Measurements from ENCODE around the gene USP35.
"Not testable (repeated sequence)": the region's sequence is repeated elsewhere in the genome, so short reads cannot be mapped to it uniquely, and the experiment has no call there.

USP35 gene

DNA sequence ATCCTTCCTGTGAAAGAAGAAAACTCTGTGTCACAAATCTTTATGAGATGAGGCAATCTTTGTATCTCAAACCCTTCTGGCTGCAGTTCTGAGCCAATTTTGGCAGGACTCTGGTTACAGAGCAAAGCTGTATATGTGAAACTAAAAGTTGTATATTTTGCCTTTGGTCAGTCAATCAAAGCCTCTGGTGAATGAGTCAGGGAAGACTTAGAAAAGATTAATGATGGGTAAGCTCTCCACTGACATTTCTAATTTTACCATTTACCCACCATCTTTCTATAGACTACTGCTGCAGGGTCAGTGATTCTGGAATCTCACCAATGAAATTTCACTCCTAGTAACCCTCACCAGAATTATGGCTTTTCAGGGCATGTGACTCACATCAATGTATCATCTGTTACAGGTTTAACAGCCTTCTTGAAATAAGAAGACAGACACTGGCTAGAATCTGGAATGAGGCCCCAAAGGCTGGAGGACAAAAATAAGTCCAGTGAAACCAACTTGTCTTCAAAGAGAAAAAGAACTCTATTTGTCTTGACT is 43.3 kb downstream of the USP35 start:
- DNase-seq (ENCODE audit: low read depth in 2 of 2): no peak

DNA sequence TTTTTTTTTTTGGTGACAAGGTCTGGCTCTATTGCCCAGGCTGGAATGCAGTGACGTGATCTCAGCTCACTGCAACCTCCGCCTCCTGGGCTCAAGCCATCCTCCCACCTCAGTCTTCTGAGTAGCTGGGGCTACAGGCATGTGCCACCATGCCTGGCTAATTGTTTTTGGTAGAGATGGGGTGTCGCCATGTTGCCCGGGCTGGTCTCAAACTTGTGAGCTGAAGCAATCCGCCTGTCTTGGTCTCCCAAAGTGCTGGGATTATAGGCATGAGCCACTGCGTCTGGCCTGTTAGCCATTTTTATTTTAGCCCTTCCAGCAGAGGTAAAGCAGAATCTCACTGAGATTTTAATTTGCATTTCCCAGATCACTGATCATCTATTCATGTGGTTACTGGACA is 44.3 kb downstream of the USP35 start:
- DNase-seq (ENCODE audit: low read depth in 2 of 2): not testable (repeated sequence)

DNA sequence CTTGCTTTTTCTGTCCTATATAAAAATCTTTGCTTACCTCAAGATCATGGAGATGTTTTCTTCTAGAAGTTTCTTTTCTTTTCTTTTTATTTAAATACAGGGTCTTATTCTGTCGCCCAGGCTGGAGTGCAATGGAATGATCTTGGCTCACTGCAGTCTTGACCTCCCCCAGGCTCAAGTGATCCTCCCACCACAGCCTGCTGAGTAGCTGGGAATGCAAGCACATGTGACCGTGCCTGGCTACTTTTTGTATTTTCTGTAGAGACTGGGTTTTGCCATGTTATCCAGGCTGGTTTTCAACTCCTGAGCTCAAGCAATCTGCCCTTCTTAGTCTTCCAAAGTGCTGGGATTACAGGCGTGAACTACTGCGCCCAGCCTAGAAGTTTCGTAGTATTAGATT is 45.3 kb downstream of the USP35 start:
- DNase-seq (ENCODE audit: low read depth in 2 of 2): no peak

DNA sequence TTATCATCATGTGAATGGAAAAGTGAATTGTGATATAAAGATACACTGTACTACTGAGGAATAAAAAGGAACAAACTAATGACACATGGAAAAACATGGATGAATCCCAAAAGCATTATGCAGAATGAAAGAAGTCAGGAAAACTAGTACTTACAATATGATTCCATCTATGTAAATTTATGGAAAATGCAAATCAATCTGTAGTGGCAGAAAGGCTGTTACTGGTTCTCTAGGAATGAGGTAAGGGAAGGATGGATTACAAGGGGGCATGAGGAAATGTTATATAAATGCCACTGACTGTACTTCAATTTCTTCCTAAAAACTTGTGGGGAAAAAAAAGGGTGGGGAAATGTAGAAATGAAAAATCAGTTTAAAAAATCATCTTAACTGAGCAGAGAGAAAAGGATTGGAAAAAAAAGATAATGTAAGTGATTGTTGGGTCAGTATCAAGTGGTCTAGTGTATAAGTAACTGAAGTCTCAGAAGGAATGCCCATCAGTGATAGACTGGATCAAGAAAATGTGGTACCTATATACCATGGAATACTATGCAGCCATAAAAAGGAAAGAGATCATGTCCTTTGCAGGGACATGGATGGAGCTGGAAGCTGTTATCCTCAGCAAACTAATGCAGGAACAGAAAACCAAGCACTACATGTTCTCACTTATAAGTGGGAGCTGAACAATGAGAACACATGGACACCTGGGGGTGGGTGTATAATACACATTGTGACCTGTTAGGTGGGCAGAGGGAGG is 48.8 kb downstream of the USP35 start:
- DNase-seq (ENCODE audit: low read depth in 2 of 2): no peak

DNA sequence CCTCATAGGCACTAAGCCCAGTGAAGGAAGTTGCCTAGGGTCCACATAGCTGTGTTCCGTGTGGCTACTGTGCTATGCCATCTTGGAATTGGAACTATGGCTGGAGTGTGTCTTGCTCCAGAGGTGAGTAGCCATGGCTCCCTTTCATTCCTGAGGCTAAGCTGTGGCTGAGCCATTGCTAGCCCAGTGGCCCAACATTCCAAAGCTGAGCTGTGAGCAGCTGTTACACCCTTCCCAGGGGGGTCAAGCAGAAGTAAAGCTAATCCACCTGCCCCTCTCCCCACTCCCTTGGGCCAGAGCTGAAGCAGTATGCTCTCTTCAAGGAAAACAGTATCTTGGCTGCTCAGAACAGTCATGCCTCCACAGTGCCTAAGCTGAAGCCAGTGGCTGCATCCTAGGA is 51.1 kb downstream of the USP35 start:
- no peak for DNase-seq (ENCODE audit: low read depth in 2 of 2)

DNA sequence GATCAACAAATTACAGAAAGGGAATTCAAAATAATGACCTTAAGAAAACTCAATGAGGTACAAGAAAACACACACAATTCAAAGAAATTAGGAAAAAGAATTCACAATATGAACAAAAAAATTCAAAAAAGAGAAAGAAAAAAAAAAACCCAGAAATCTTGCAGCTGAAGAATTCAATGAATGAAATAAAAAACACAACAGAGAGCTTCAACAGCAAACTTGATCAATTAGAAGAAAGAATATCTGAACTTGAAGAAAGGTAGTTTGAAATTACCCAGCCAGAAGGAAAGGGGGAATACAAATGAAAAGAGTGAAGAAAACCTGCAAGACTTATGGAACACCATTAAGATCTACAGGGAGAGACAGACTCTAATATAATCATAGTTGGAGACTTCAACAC is 52.8 kb downstream of the USP35 start:
- no peak for DNase-seq (ENCODE audit: low read depth in 2 of 2)

DNA sequence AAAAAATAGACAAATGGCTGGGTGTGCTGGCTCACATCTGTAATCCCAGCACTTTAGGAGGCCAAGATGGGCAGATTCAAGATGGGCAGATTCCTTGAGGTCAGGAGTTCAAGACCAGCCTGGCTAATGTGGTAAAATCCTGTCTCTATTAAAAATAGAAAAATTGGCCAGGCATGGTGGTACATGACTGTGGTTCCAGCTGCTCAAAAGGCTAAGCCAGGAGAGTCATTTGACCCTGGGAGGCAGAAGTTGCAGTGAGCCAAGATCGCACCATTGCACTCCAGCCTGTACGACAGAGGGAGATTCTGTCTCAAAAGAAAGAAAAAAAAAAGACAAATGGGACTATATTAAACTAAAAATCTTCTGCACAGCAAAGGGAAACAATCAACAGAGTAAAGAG is 55.4 kb downstream of the USP35 start:
- DNase-seq (ENCODE audit: low read depth in 2 of 2): no peak

- no peak for DNase-seq (ENCODE audit: low read depth in 2 of 2)
Observed at GRCh38 chr11:78244546-78245255, 56.0 kb downstream of the USP35 start.

GRCh38 chr11:78248191-78248590 is 59.5 kb downstream of the USP35 start:
- no peak for DNase-seq (ENCODE audit: low read depth in 2 of 2)

DNA sequence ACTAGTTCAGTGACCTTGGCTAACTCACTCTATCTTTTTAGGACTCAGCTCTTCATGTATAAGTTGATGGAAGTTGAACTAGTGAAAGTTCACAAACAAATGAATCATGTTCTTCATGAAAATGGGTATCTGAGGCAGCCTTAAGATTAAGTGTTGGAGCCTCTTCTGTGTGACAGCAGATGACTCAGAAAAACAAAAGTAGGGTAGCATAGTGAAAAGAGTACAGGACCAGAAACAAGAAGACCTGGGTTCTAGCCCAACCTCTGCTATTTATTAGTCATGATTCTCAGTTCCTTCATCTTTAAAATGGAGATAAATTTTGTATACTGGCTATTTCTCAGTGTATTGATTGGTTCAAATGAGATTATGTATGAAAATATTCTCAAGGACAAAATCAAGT is 60.2 kb downstream of the USP35 start:
- no peak for DNase-seq (ENCODE audit: low read depth in 2 of 2)

DNA sequence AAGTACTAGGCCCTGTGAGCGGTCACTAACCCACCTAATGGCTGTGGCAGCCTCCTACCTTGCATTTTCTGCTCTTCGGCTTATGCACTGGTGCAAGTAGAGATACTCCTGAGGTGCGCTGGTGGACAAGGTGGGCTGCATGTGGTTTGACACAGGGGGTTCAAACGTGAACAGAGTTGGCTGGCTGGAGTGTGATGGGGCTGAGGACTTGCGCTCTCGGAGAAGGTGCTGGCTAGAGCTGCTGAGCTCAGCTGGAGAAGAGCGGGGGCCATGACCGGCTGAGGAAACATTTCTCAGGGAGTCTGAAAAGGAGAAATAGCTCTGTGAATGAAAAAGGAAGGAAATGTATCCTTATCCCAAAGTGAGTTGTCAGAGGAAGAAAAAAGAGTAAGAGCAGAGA is 61.4 kb downstream of the USP35 start:
- no peak for DNase-seq (ENCODE audit: low read depth in 2 of 2)

DNA sequence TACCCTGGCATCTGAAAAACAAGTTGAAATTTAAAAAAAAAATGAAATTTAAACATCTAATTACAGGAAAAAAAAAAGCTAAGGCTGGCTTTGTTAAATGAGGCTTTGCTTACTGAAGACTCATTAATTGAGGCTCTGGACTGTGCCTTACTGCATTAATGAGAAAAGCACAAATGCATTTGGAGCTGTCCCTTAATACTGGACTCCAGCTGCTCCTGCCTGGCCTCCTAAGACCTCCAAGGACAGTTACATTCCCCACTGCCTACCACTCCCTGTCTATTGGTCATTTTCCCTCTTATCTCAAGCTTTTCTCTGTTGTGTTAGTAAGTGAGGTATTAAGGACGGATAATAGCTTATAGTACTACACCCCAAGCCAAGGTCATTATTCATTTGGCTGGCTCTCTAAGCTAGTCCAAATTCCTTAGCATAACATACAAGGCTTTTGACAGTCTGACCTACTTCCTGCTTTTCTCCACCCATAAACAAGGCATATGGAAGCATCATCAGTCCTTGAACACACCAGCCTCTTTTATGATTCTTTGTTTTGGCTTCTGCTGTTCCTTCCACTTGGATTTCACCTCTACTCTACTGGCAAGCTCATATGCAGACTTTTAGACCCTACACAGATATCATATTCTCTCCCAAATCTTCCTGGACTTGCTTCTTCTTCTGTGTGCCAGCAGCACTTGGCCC is 62.5 kb downstream of the USP35 start:
- no peak for DNase-seq (ENCODE audit: low read depth in 2 of 2)

GRCh38 chr11:78253797-78254196 is 65.1 kb downstream of the USP35 start:
- no peak for DNase-seq (ENCODE audit: low read depth in 2 of 2)

DNA sequence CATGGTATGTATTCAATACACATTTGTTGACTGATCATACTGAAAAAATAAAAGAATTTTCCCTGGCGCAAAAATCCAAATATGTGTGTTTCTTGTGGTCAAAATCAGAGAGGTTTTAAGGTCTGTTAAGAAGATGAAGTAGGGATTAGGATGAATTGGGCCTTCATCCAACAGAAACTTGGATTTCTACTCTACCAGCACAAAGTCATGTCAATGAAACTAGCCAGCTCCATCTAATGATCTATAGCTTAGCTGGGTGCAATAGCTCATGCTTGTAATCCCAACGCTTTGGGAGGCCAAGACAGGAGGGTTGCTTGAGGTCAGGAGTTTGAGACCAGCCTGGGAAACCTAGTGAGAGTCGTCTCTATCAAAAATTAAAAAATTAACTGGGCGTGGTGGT is 65.5 kb downstream of the USP35 start:
- DNase-seq (ENCODE audit: low read depth in 2 of 2): no peak

DNA sequence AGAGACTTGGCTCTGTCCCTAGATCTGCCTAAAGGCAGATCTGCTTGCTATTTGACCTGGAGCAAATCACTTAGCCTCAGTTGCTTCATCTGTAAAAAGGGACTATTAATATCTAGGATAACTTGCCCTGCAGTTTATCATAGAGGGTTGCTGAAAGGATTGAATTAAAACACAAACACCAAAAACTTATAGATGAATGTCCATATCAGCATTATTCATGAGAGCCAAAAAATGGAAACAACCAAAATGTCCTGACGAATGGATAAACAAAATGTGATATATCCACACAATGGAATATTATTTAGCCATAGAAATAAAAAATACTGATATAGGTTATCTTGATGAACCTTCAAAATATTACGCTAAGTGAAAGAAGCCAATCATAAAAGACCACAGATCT is 67.2 kb downstream of the USP35 start:
- DNase-seq (ENCODE audit: low read depth in 2 of 2): no peak

DNA sequence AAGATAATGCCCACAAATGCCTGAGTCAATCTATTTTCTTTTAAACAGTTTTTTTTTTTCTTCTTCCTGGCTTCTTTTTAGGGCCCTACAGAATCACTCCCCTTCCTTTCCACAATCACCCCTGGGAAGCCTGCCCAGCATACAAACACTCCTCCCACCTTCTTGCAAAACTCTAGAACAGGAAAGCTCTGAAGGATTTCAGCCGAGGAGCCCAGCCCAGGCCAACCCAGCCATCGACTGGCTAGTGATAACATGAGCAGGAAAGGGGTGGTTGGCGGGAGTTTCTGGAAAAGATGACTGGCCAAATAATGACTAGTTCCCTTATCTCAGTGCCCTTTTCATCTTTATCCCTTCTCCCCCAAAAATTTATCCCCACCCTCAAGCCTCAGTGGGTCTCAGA is 68.2 kb downstream of the USP35 start:
- DNase-seq (ENCODE audit: low read depth in 2 of 2): no peak

- no peak for DNase-seq (ENCODE audit: low read depth in 2 of 2)
Observed at GRCh38 chr11:78257654-78258053, 68.9 kb downstream of the USP35 start.

DNA sequence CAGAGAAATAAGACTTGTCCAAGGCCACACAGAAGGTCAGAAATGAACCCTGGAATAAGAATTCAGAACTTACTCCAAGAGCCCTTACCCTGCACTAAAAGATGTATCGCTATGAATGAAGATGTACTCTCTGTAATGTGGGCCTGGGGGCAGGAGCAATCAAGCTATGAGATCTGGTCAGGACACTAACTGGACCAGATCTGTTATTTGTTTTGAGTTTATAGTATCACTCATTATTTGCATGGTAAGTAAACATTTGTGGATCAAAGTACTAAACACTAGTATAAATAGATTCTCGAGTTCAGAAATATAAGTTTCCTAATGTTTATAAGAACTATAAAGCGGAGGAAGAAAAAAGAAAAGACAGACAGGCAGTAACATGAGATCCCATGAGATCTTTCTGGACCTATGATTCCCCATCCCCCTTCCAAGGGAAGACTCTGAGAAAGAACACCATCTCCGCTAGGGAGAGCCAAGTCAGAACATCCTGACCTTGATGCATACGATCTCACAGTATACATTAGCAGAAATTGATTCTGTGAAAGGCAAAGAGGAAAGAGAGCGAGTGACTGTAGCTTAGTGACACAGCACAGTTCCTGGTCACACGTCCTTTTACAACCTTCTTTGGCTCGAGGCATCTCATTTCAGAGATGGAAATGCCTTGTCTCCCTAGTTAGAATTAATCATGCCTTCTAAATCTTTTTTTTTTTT is 71.2 kb downstream of the USP35 start:
- no peak for DNase-seq (ENCODE audit: low read depth in 2 of 2)

DNA sequence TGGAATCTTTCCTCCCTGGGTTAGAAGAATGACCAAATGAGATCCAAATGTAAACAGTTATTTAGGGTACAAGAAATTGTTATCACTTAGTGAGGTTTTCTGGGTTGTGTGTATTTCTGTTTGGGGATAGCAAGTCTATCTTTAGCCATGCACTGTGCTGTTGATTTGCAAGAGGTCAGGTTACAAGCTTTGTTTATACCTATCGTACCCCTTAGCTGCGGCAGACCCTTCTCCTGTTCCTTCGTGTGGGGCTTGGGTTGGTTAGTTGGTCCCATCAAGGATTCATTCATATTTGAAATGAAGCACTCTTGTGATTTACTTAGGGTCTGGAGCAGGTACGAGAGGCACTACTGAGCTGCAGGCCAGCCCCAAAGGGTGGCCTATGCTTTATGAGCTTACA is 72.6 kb downstream of the USP35 start:
- DNase-seq (ENCODE audit: low read depth in 2 of 2): no peak

- DNase-seq (ENCODE audit: low read depth in 2 of 2): no peak
Observed at GRCh38 chr11:78261828-78262227, 73.1 kb downstream of the USP35 start.

GRCh38 chr11:78262238-78262637 is 73.5 kb downstream of the USP35 start:
- DNase-seq (ENCODE audit: low read depth in 2 of 2): no peak

- no peak for DNase-seq (ENCODE audit: low read depth in 2 of 2)
Observed at GRCh38 chr11:78262691-78263090, 74.0 kb downstream of the USP35 start.
